CD4-positive, alpha-beta T cell treated with Interleukin-21 for 1 hour (primary cell): ENCODE results near the gene UQCR11.

Experiments used
- DNase-seq: peaks from one replicate; pipeline ENCODE4 v3.0.0-alpha.2; 2020

UQCR11 gene

GRCh38 chr19:1613808-1614570, 8.7 kb upstream of the UQCR11 start:
- no peak for DNase-seq

GRCh38 chr19:1613146-1613545, 7.9 kb upstream of the UQCR11 start:
- DNase-seq, result no peak

GRCh38 chr19:1612114-1613086, 7.1 kb upstream of the UQCR11 start:
- DNase-seq, result no peak

- no peak for DNase-seq
These were observed 6.1 kb upstream of the UQCR11 start for GRCh38 chr19:1611353-1611752.

- DNase-seq, result peak; percentile 20
These were observed 5.3 kb upstream of the UQCR11 start for GRCh38 chr19:1610579-1610978.

- DNase-seq, result no peak
These were observed 4.6 kb upstream of the UQCR11 start for GRCh38 chr19:1609680-1610474.

GRCh38 chr19:1609103-1609396, 3.8 kb upstream of the UQCR11 start:
- peak; percentile 30 for DNase-seq

- DNase-seq, result peak; percentile 50
These were observed 3.3 kb upstream of the UQCR11 start for GRCh38 chr19:1608359-1609102.

- no peak for DNase-seq
These were observed 933 bp upstream of the UQCR11 start for GRCh38 chr19:1606138-1606651.

GRCh38 chr19:1602091-1602707, 3.1 kb downstream of the UQCR11 start:
- DNase-seq, result no peak

- DNase-seq, result no peak
These were observed 3.6 kb downstream of the UQCR11 start for GRCh38 chr19:1601613-1602064.

GRCh38 chr19:1599460-1599846, 5.8 kb downstream of the UQCR11 start:
- no peak for DNase-seq

- no peak for DNase-seq
These were observed 6.3 kb downstream of the UQCR11 start for GRCh38 chr19:1598777-1599459.

GRCh38 chr19:1593501-1593772, 11.8 kb downstream of the UQCR11 start:
- DNase-seq, result no peak

- DNase-seq, result peak; percentile 90
These were observed 12.3 kb downstream of the UQCR11 start, which contains the start of gene MBD3 for GRCh38 chr19:1592755-1593500. Gene MBD3 (minus strand): TSS chr19:1592865. CDS start chr19:1592631, 234 bp downstream.

- DNase-seq, result peak; percentile 86
These were observed 13.1 kb downstream of the UQCR11 start for GRCh38 chr19:1592024-1592754.

GRCh38 chr19:1591421-1592023, 13.7 kb downstream of the UQCR11 start:
- DNase-seq, result no peak

- peak; percentile 16 for DNase-seq
These were observed 14.4 kb downstream of the UQCR11 start for GRCh38 chr19:1590641-1591397.

- DNase-seq, result no peak
These were observed 17.4 kb downstream of the UQCR11 start for GRCh38 chr19:1587872-1588271.
